Neural progenitor cell (in vitro differentiated cells): ENCODE results near the gene CACHD1. TPM values are rescaled to one million over a fixed set of nuclear protein-coding genes. Genes with fewer than 3 reads are reported as not detected.
"Not testable (repeated sequence)": the region's sequence is repeated elsewhere in the genome, so short reads cannot be mapped to it uniquely, and the experiment has no call there.

Experiments
- DNase-seq: peaks from one replicate; pipeline ENCODE4 v3.0.0-alpha.2; 2016; ENCODE audit warnings: low spot score
- H2AFZ ChIP-seq: fragments of 200-600 bp; sonication (generic); replicated peaks from 2 replicates; pipeline ENCODE4 v1.6.1; 2016; ENCODE audit warnings: antibody characterized with exemption
- H3F3A ChIP-seq: fragments of 200-600 bp; sonication (generic); 2 replicates; pipeline ENCODE4 v1.6.1; 2016; ENCODE audit warnings: antibody characterized with exemption, low read depth
- H3K27ac ChIP-seq: fragments of 200-600 bp; sonication (generic); 2 replicates; pipeline ENCODE4 v1.5.1; 2016; ENCODE audit warnings: mild to moderate bottlenecking
- H3K27me3 ChIP-seq: fragments of 200-600 bp; sonication (generic); 2 replicates; pipeline ENCODE4 v1.6.1; 2016; ENCODE audit warnings: mild to moderate bottlenecking, moderate library complexity
- H3K36me3 ChIP-seq: fragments of 200-600 bp; sonication (generic); 2 replicates; pipeline ENCODE4 v1.5.1; 2016
- H3K4me1 ChIP-seq: fragments of 200-600 bp; sonication (generic); 2 replicates; pipeline ENCODE4 v1.6.1; 2016; ENCODE audit warnings: mixed run types
- H3K4me2 ChIP-seq: fragments of 200-600 bp; sonication (generic); 2 replicates; pipeline ENCODE4 v1.6.1; 2016
- H3K4me3 ChIP-seq: fragments of 200-600 bp; sonication (generic); 2 replicates; pipeline ENCODE4 v1.5.1; 2016
- H3K79me2 ChIP-seq: fragments of 200-600 bp; sonication (generic); 2 replicates; pipeline ENCODE4 v1.6.1; 2016; ENCODE audit warnings: low read depth
- H3K9ac ChIP-seq: fragments of 200-600 bp; sonication (generic); 2 replicates; pipeline ENCODE4 v1.6.1; 2016
- H3K9me3 ChIP-seq: fragments of 200-600 bp; sonication (generic); 2 replicates; pipeline ENCODE4 v1.5.1; 2016; ENCODE audit warnings: low read depth
- H4K20me1 ChIP-seq: fragments of 200-600 bp; sonication (generic); 2 replicates; pipeline ENCODE4 v1.6.1; 2016; ENCODE audit warnings: low read depth
- H3K27ac Mint-ChIP-seq: 3 replicates; pipeline ENCODE4 v1.8.0; 2021; ENCODE audit warnings: mixed read lengths
- H3K27me3 Mint-ChIP-seq: 2 replicates; pipeline ENCODE4 v1.8.0; 2022; ENCODE audit warnings: low read depth, mild to moderate bottlenecking, inconsistent platforms, moderate library complexity, mixed read lengths; ENCODE audit not compliant: insufficient read depth
- H3K36me3 Mint-ChIP-seq: 3 replicates; pipeline ENCODE4 v1.8.0; 2021; ENCODE audit warnings: mixed read lengths
- H3K4me1 Mint-ChIP-seq: 3 replicates; pipeline ENCODE4 v1.8.0; 2021; ENCODE audit warnings: mixed read lengths
- H3K4me3 Mint-ChIP-seq: 3 replicates; pipeline ENCODE4 v1.8.0; 2021; ENCODE audit warnings: mild to moderate bottlenecking, moderate library complexity, mixed read lengths
- H3K9me3 Mint-ChIP-seq: 3 replicates; pipeline ENCODE4 v1.8.0; 2020; ENCODE audit warnings: mixed read lengths
- EZH2 ChIP-seq: fragments of 200-600 bp; sonication (generic); IDR thresholded peaks from 2 replicates; pipeline ENCODE4 v1.6.1; 2017; ENCODE audit warnings: antibody characterized with exemption, mild to moderate bottlenecking, moderate library complexity
- EZH2phosphoT487 ChIP-seq: fragments of 200-600 bp; sonication (generic); IDR thresholded peaks from 2 replicates; pipeline ENCODE4 v1.6.1; 2017; ENCODE audit warnings: antibody characterized with exemption
- total RNA-seq: library from RNA; depleted of rRNA; stranded (reverse); fragments of >200 nt; gene quantifications from 2 replicates; pipeline ENCODE4 v1.2.3, GENCODE V29; 2015; ENCODE audit warnings: low replicate concordance
- TF ChIP-seq, protein P1 (sequence below): fragments of 200-600 bp; sonication (generic); IDR thresholded peaks from 2 replicates; pipeline ENCODE4 v1.5.1; 2017; ENCODE audit warnings: antibody characterized with exemption, mild to moderate bottlenecking

CACHD1 gene
- total RNA-seq, 1 donor from 2014 or later = 61.0 TPM

GRCh38 chr1:64508629-64509028, 38.7 kb downstream of the CACHD1 start:
- Mint-ChIP-seq H3K27me3 (no peaks in the 10 kb centered on the region), H3K4me1 (peaks cover 84% of the 10 kb centered on the region), H3K4me3 (peak overlapping the region; percentile 70), H3K27ac (peak overlapping the region; percentile 97), H3K36me3 (peaks cover 10% of the 10 kb centered on the region), H3K9me3 (no peaks in the 10 kb centered on the region)
- H3K36me3 ChIP-seq = no peaks in the 10 kb centered on the region
- peaks cover 66% of the 10 kb centered on the region for H3K4me1 ChIP-seq
- TF ChIP-seq, protein P1, sequence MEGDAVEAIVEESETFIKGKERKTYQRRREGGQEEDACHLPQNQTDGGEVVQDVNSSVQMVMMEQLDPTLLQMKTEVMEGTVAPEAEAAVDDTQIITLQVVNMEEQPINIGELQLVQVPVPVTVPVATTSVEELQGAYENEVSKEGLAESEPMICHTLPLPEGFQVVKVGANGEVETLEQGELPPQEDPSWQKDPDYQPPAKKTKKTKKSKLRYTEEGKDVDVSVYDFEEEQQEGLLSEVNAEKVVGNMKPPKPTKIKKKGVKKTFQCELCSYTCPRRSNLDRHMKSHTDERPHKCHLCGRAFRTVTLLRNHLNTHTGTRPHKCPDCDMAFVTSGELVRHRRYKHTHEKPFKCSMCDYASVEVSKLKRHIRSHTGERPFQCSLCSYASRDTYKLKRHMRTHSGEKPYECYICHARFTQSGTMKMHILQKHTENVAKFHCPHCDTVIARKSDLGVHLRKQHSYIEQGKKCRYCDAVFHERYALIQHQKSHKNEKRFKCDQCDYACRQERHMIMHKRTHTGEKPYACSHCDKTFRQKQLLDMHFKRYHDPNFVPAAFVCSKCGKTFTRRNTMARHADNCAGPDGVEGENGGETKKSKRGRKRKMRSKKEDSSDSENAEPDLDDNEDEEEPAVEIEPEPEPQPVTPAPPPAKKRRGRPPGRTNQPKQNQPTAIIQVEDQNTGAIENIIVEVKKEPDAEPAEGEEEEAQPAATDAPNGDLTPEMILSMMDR = no peak
- TF ChIP-seq EZH2 (no peak), EZH2phosphoT487 (no peak)
- no peak overlapping the region for H3K27ac ChIP-seq
- peaks cover 36% of the 10 kb centered on the region for H4K20me1 ChIP-seq
- H3K79me2 ChIP-seq = peaks cover 94% of the 10 kb centered on the region
- peaks cover 46% of the 10 kb centered on the region for H3F3A ChIP-seq
- H3K4me3 ChIP-seq = peak overlapping the region; percentile 0
- H3K4me2 ChIP-seq = peak overlapping the region; percentile 53
- DNase-seq = peak; percentile 43
- H3K9ac ChIP-seq = no peak overlapping the region
- no peak overlapping the region for H2AFZ ChIP-seq
- no peaks in the 10 kb centered on the region for H3K27me3 ChIP-seq
- no peaks in the 10 kb centered on the region for H3K9me3 ChIP-seq

DNA sequence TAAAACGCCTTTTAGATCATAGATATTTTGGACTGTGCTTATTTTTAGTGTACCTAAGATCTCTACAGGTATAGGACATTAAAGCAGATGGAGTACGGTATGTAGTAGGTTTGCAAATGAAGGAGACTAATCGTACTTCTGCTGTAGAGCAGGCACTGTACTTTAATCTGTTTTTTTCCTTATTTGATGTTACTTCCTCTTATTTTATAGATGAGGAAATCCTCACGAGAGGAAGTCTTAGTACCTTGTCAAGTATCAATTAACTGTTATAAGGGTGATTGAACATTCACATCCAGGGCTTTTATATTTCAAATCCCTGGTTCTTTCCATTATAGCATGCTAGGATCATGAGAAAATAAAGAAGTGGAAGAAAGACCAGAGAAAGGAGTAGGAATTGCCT, 41.1 kb downstream of the CACHD1 start:
- Histone ChIP-seq H3K27ac (no peak overlapping the region), H3K9me3 (no peaks in the 10 kb centered on the region), H3K9ac (no peak overlapping the region), H4K20me1 (peaks cover 52% of the 10 kb centered on the region), H3F3A (peaks cover 48% of the 10 kb centered on the region), H2AFZ (no peak overlapping the region), H3K4me1 (peaks cover 73% of the 10 kb centered on the region), H3K79me2 (peaks cover 100% of the 10 kb centered on the region), H3K4me3 (no peak overlapping the region), H3K27me3 (no peaks in the 10 kb centered on the region), H3K36me3 (no peaks in the 10 kb centered on the region), H3K4me2 (no peak overlapping the region)
- peaks cover 86% of the 10 kb centered on the region for H3K4me1 Mint-ChIP-seq
- no peaks in the 10 kb centered on the region for H3K27me3 Mint-ChIP-seq
- H3K9me3 Mint-ChIP-seq = no peaks in the 10 kb centered on the region
- no peak for DNase-seq
- no peak overlapping the region for H3K27ac Mint-ChIP-seq
- TF ChIP-seq, protein P1 = no peak
- TF ChIP-seq EZH2phosphoT487 = no peak
- no peak for TF ChIP-seq EZH2
- no peak overlapping the region for H3K4me3 Mint-ChIP-seq
- peaks cover 9% of the 10 kb centered on the region for H3K36me3 Mint-ChIP-seq

DNA sequence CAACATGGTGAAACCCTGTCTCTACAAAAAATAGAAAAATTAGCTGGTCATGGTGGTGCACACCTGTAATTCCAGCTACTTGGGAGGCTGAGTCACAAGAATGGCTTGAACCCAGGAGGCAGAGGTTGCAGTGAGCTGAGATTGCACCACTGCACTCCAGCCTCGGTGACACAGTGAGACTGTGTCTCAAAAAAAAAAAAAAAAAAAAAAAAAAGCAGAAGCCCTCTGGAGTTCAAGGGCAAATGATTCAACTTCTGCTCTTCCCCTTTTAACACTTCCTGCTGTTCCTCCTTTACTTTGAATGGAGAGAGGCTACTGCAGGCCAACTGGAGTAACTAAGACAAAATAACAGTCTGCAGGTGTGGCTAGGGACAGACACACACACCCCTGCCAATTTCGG, 42.3 kb downstream of the CACHD1 start:
- not testable (repeated sequence) for H3K9me3 Mint-ChIP-seq, H3K4me3 ChIP-seq, H3K4me2 ChIP-seq, H2AFZ ChIP-seq, H3K27ac Mint-ChIP-seq, DNase-seq, H3K4me3 Mint-ChIP-seq, H3K27me3 Mint-ChIP-seq, H3K36me3 Mint-ChIP-seq, H3K27me3 ChIP-seq, H3K36me3 ChIP-seq, H3K9ac ChIP-seq, H3K9me3 ChIP-seq, H3K27ac ChIP-seq
- H3K4me1 Mint-ChIP-seq = peaks cover 86% of the 10 kb centered on the region
- Histone ChIP-seq H4K20me1 (peaks cover 63% of the 10 kb centered on the region), H3F3A (peaks cover 48% of the 10 kb centered on the region), H3K79me2 (peaks cover 100% of the 10 kb centered on the region), H3K4me1 (peaks cover 75% of the 10 kb centered on the region)

DNA sequence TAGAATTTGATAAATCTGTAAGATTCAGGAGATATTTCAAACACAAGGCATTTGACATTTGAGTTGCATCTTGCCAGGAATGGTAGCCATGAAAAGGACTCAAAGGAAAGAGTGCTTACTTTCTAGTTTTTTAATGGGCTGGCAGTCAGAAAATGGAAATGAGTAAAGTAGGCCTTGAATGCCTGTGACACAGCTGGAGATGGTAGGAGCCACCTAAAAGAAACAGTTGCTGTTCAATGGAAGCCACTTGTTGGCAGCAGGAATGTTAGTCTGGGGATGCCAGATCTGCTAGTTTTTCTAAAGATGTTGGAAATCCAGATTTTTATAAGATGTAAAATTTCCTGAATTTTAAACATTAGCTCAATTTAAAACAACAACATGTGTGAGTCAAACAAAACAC, 43.6 kb downstream of the CACHD1 start:
- Histone ChIP-seq H3K4me2 (peak overlapping the region; percentile 33), H3K36me3 (no peaks in the 10 kb centered on the region), H3K4me1 (peaks cover 75% of the 10 kb centered on the region), H3K27ac (peak overlapping the region; percentile 4), H3K27me3 (no peaks in the 10 kb centered on the region), H3F3A (peaks cover 48% of the 10 kb centered on the region), H3K9ac (no peak overlapping the region), H3K4me3 (no peak overlapping the region), H2AFZ (no peak overlapping the region), H4K20me1 (peaks cover 66% of the 10 kb centered on the region), H3K79me2 (peaks cover 100% of the 10 kb centered on the region), H3K9me3 (no peaks in the 10 kb centered on the region)
- Mint-ChIP-seq H3K27me3 (no peaks in the 10 kb centered on the region), H3K9me3 (no peaks in the 10 kb centered on the region), H3K4me3 (peak overlapping the region; percentile 43), H3K4me1 (peaks cover 86% of the 10 kb centered on the region), H3K36me3 (peaks cover 4% of the 10 kb centered on the region), H3K27ac (peak overlapping the region; percentile 25)
- TF ChIP-seq, protein P1 = no peak
- TF ChIP-seq EZH2 = no peak
- no peak for TF ChIP-seq EZH2phosphoT487
- no peak for DNase-seq
